ENCODE measurements around the gene PRKCD. TPM values are rescaled to one million over a fixed set of nuclear protein-coding genes. Genes with fewer than 3 reads are reported as not detected.

PRKCD gene
- total RNA-seq, 2 experiments from 2014 or later: 18.7 to 21.5 TPM

DNA sequence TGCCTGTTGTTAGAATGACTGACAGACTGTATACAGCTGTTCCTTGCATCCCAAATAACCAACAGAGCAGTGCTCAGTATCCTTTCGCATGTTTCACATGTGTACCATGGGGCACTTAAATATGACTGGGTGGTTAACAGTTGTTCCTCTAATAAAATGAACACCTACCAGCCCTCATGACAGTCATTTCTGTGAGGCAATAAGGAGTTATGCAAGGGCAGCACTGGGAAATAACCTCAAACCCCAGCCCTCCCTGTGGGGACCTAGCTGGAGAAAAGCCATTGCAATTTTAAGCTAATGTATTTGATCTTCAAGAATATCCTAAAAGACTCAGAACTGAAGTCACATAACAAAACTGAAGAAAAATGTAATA, 38.1 kb upstream of the PRKCD start:
- POLR2A ChIA-PET: interaction anchor here (0.8 kb wide), 1 partner anchor 12 kb away, joined by 3 read pairs; no protein-coding TSS in a partner anchor
- Mint-ChIP-seq H3K4me3 (no peak overlapping the region), H3K36me3 (ENCODE audit: low read depth) (peaks cover 42% of the 10 kb centered on the region), H3K27ac (no peak overlapping the region), H3K9me3 (no peaks in the 10 kb centered on the region), H3K27me3 (no peaks in the 10 kb centered on the region), H3K4me1 (ENCODE audit: low read depth) (peaks cover 3% of the 10 kb centered on the region)
- CTCF ChIA-PET: interaction anchor here (0.6 to 3.0 kb wide), 7 partner anchors 9 to 98 kb away, joined by 3 to 11 read pairs (median 4); no protein-coding TSS in a partner anchor
- ATAC-seq: no peak
- intact Hi-C loops (cut with micrococcal nuclease): no loop called here
- no peak for TF ChIP-seq CTCF (IDR thresholded peaks at IDR 0.05)
- DNase-seq: no peak

- TF ChIP-seq CTCF (IDR thresholded peaks at IDR 0.05): no peak
- H3K9me3 Mint-ChIP-seq: no peaks in the 10 kb centered on the region
- peaks cover 7% of the 10 kb centered on the region for H3K4me1 Mint-ChIP-seq (ENCODE audit: low read depth)
- H3K36me3 Mint-ChIP-seq (ENCODE audit: low read depth): peaks cover 36% of the 10 kb centered on the region
- intact Hi-C loops (cut with micrococcal nuclease): no loop called here
- DNase-seq: no peak
- POLR2A ChIA-PET: interaction anchor here (2.4 kb wide), 1 partner anchor 8 kb away, joined by 6 read pairs; no protein-coding TSS in a partner anchor
- no peak overlapping the region for H3K4me3 Mint-ChIP-seq
- no peak overlapping the region for H3K27ac Mint-ChIP-seq
- ATAC-seq: no peak
- CTCF ChIA-PET: interaction anchor here (0.6 to 3.0 kb wide), 4 partner anchors 9 to 97 kb away, joined by 3 to 11 read pairs (median 8); no protein-coding TSS in a partner anchor
- no peaks in the 10 kb centered on the region for H3K27me3 Mint-ChIP-seq
These were observed 37.5 kb upstream of the PRKCD start for GRCh38 chr3:53123510-53123909.

- H3K9me3 Mint-ChIP-seq: no peaks in the 10 kb centered on the region
- intact Hi-C loops (cut with micrococcal nuclease): no loop called here
- DNase-seq (no peak), ATAC-seq (no peak)
- peaks cover 11% of the 10 kb centered on the region for H3K4me1 Mint-ChIP-seq (ENCODE audit: low read depth)
- no peak overlapping the region for H3K4me3 Mint-ChIP-seq
- no peak overlapping the region for H3K27ac Mint-ChIP-seq
- H3K36me3 Mint-ChIP-seq (ENCODE audit: low read depth): peaks cover 34% of the 10 kb centered on the region
- ChIA-PET CTCF (interaction anchor here (2.2 to 3.0 kb wide), 2 partner anchors 10 kb away, joined by 9 to 11 read pairs; no protein-coding TSS in a partner anchor), POLR2A (interaction anchor here (2.4 kb wide), 1 partner anchor 9 kb away, joined by 6 read pairs; no protein-coding TSS in a partner anchor)
- H3K27me3 Mint-ChIP-seq: no peaks in the 10 kb centered on the region
- TF ChIP-seq CTCF (IDR thresholded peaks at IDR 0.05): no peak
These were observed 37.1 kb upstream of the PRKCD start for GRCh38 chr3:53123953-53124352.

GRCh38 chr3:53126601-53127000, 34.4 kb upstream of the PRKCD start:
- Mint-ChIP-seq H3K27me3 (no peaks in the 10 kb centered on the region), H3K36me3 (ENCODE audit: low read depth) (peaks cover 28% of the 10 kb centered on the region), H3K9me3 (no peaks in the 10 kb centered on the region), H3K27ac (peak overlapping the region; percentile 20), H3K4me3 (no peak overlapping the region), H3K4me1 (ENCODE audit: low read depth) (peaks cover 21% of the 10 kb centered on the region)
- ATAC-seq (no peak), DNase-seq (no peak)
- POLR2A ChIA-PET: interaction anchor here (4.5 kb wide), 1 partner anchor 17 kb away, joined by 13 read pairs; no protein-coding TSS in a partner anchor
- CTCF ChIA-PET: interaction anchor here (1.7 to 11.3 kb wide), 4 partner anchors 10 to 72 kb away, joined by 4 to 178 read pairs (median 11); no protein-coding TSS in a partner anchor
- TF ChIP-seq CTCF (IDR thresholded peaks at IDR 0.05): no peak
- intact Hi-C loops (cut with micrococcal nuclease): no loop called here

- Mint-ChIP-seq H3K4me3 (peak overlapping the region; percentile 94), H3K4me1 (ENCODE audit: low read depth) (peaks cover 21% of the 10 kb centered on the region), H3K27me3 (no peaks in the 10 kb centered on the region), H3K36me3 (ENCODE audit: low read depth) (peaks cover 13% of the 10 kb centered on the region), H3K9me3 (no peaks in the 10 kb centered on the region), H3K27ac (peak overlapping the region; percentile 98)
- intact Hi-C loops (cut with micrococcal nuclease): no loop called here
- ATAC-seq (no peak), DNase-seq (no peak)
- TF ChIP-seq CTCF (IDR thresholded peaks at IDR 0.05): no peak
- ChIA-PET POLR2A (interaction anchor here (0.7 to 4.5 kb wide), 9 partner anchors 9 to 206 kb away, joined by 3 to 13 read pairs (median 5); partner anchors contain the start of gene PRKCD), CTCF (interaction anchor here (0.8 to 11.3 kb wide), 3 partner anchors 15 to 69 kb away, joined by 3 to 178 read pairs (median 12); no protein-coding TSS in a partner anchor)
These were observed 31.7 kb upstream of the PRKCD start for GRCh38 chr3:53129344-53129743.
